ENCODE results near the gene GNB1.
"Not testable (repeated sequence)": the region's sequence is repeated elsewhere in the genome, so short reads cannot be mapped to it uniquely, and the experiment has no call there.

GNB1 gene

GRCh38 chr1:1890506-1891348 is at the start of gene GNB1:
GNB1 (minus strand) TSS chr1:1891087; CDS start chr1:1825453, 65,634 bp downstream.
- DNase-seq = peak; percentile 90
- ATAC-seq = peak; percentile 73

GRCh38 chr1:1940123-1940425 is 49.2 kb upstream of the GNB1 start:
- no peak for DNase-seq
- ATAC-seq = no peak

DNA sequence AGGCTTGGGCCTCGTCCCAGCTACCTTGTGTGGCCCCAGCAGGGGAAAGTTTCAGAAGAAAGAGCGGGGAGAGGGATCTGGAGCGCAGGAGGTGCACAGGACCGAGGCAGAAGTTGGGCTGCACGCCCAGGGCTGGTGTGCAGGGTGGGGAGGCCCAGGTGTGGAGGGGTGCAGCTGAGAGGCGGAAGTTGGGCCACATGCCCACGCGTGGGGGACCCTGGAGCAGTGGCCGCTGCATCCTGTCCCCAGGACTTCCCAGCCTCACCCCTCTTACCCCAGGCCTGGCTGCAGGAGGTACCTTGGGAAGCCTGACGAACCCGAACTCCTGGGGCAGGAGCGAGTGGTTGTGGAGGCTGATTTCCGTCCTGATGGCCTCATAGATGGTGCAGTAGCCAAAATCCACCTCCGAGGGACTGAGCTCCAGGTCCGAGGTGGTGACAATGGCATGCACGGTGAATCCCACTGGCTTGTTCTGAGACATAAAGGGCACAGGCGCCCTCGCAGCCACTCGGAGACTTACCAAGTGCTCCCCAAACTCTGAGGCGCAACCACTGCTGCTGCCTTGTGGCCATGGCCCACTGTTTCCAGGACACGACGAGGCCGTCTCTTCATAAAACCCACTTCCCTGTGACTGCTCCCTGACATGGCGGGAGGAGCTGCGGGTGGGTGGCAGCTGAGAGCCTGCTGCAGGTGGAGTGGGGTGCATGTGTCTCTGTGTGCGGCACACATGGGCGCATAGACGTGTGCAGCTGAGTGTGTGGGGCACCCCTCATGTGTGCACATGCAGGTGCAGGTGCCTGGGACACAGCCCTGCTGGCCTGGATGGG is 48.6 kb upstream of the GNB1 start:
- ATAC-seq (no peak), DNase-seq (no peak)

GRCh38 chr1:1938613-1939295 is 47.9 kb upstream of the GNB1 start:
- no peak for DNase-seq
- ATAC-seq = no peak

- DNase-seq = no peak
- ATAC-seq = no peak
Measured at GRCh38 chr1:1938276-1938573, 47.3 kb upstream of the GNB1 start.

DNA sequence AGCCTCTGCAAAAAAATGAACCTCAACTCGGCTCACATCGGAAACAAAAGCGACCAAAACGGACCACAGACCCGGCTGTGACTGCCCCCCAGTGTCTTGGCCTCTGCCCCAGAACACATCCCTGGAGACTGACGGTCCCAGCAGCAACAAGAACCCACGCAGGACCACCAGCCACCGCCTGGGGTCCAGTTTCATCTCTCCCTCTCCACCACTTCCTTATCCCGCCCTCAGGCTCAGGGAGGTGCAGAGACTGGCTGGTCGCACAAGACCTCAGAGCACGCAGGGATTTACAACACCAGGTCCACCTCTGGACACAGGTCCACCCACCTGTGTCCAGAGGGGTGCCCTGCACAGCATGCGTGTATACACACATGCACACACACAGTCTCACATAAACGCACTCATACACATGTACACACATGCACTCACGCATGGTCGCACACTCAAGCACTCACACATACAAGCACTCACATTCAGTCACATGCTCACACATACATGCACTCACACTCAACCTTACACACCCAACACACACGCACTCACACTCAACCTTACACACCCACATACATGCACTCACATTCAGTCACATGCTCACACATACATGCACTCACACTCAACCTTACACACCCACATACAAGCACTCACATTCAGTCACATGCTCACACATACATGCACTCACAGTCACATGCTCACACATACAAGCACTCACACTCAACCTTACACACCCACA is 46.8 kb upstream of the GNB1 start:
- DNase-seq (no peak), ATAC-seq (peak; percentile 14)

DNA sequence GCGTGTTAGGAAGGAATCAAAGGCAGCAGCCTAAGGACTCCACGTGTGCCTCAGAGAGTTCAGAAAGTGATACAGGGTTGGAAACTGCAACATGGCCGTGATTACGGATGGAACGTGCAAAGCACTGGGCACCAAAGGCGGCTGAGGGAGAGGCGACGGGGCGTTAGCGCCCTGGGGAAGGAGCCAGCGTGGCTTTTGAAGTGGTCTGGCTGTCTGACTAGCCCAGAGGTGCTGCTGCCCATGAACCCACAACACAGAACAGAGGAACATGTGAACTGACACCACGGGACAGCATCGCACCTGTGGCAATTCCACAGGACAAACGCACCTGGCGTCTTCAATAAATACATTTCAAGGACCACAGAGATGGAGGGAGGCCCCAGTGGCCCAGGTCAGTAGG is 46.2 kb upstream of the GNB1 start:
- no peak for DNase-seq
- no peak for ATAC-seq

GRCh38 chr1:1934848-1935247 is 44.0 kb upstream of the GNB1 start:
- not testable (repeated sequence) for DNase-seq, ATAC-seq

DNA sequence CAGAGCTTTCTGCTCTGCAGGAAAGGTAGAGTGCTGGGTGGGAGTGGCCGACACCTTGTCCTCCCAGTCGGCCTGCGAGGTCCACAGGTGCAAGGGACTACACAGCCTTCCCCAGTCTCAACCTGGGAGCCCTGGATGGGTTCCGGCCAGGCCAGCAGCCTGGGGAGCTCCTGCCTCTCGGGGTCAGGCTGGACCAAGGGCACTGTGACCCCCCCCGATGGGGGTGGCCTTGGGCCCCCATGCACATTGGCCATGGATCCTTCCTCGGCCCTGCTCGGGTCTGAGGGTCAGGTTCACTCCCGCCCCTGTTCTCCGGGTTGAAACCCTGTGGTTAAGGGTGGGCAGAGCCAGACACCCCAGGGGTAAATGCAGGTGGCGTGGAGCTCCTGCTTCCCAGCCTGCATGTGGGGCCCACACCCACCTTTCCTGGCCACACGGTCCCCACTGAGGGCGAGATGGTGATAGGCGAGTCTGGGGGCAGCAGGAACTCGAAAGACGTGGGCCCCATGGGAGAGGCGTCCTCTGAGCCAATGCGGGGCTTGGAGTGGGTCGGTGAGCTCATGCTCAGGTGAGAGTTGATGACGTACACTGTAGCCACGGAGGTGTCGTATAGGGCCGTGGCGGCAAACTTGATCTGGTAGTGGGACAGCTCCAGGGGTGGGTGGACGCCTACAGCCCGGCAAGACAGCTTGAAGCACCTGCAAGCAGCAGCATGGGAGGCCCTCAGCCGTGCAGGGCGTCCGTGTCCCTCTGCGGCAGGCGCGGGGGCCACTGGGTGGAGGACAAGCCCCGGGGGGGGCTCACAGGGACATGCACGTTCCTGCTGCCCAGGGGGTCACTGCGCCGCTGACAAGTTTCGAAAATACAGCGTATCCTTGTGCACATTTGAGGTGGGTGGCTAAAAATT is 39.0 kb upstream of the GNB1 start:
- ATAC-seq = no peak
- no peak for DNase-seq

DNA sequence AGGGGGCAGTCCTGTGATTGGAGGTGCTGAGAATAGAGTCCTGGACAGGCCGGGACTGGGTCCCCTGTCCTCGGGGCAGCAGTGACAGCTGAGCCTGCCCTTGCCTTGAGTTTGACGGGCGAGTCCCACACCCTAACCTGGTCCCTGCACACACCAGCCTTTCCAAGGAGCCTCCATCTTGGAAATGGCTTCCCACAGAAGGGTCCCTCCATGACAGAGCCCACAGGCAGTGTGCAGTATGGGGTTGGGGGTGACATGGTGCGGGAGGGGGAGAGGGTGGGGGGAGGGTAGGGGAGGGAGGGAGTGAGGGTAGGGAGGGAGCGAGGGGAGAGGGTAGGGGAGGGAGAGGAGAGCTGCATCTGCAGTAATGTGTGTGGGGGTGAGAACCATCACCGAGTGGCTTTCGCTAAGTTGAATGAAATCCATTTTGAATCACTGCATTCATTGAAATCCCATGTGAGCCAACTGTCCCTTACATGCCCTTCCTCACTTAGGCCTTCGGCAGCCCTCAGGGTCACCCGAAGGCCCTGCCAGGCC is 38.3 kb upstream of the GNB1 start:
- ATAC-seq (no peak), DNase-seq (no peak)

DNA sequence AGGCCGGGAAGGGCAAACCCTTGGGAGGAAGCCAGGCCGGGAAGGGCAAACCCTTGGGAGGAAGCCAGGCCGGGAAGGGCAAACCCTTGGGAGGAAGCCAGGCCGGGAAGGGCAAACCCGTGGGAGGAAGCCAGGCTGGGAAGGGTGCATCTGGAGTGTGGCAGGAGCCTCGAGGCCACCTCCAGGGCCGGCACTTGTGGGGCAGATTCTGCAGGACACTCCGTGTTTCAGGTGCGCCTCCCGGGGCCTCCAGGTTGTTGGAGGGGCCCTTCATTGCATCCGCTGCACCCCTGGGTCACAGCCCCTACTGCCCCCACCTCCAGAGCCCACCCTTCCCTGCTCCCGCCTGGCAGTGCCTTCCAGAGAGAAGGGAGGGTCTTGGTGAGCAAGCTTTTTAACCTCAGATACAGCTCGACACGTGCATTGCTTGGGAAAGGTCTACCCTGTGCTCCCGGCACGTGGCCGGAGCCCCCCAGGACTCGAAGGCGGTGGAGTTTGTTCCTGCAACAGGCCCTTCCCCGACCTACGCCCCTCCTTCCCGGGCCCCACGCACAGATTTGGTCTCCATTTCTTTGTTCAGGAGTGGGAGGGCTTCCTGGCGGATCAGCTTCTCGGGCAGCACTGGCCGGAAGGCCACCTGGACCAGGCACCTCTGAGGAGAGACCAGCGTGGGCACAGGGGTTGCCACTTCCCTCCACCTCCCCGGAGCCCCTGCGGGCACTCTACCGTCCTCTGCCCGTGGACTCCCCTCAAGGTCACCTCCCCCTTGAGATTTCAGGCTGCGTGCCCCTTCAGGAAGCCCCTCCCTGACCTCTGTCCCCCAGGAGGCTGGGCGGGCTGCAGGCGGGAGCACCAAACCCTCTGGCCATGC is 37.6 kb upstream of the GNB1 start:
- no peak for DNase-seq
- ATAC-seq = no peak

GRCh38 chr1:1927751-1928150 is 36.9 kb upstream of the GNB1 start:
- DNase-seq = no peak
- no peak for ATAC-seq

- ATAC-seq (no peak), DNase-seq (no peak)
Measured at GRCh38 chr1:1926886-1927660, 36.2 kb upstream of the GNB1 start.

- DNase-seq (no peak), ATAC-seq (no peak)
Measured at GRCh38 chr1:1926346-1926811, 35.5 kb upstream of the GNB1 start.

- no peak for DNase-seq
- ATAC-seq = no peak
Measured at GRCh38 chr1:1925437-1926345, 34.8 kb upstream of the GNB1 start.

DNA sequence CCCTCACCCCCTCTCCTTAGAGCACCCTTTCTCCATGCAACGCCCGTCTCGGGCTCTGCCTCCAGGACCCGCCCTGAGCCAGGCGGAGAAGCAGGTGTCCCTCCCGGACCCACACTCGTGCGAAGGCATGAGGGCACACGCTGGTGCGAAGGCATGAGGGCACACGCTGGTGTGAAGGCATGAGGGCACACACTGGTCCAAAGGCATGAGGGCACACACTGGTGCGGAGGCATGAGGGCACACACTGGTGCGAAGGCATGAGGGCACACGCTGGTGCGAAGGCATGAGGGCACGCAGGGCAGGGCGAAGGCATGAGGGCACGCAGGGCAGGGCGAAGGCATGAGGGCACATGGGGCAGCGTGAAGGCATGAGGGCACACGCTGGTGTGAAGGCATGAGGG is 34.0 kb upstream of the GNB1 start:
- DNase-seq = no peak

GRCh38 chr1:1924386-1924785 is 33.5 kb upstream of the GNB1 start:
- DNase-seq (no peak), ATAC-seq (no peak)

More for the DNA sequence above, 34.0 kb upstream of the GNB1 start:
- no peak for ATAC-seq
